GM23338 (cell line): Measurements from ENCODE around the gene ATXN7L2. TPM values are rescaled to one million over a fixed set of nuclear protein-coding genes. Genes with fewer than 3 reads are reported as not detected.

ENCODE experiments used
- ATAC-seq: fragments of 200-7000 bp; cut with Tn5 transposase; 3 replicates; pipeline ENCODE4 v1.9.1; 2020
- DNase-seq: peaks from one replicate; pipeline ENCODE4 v3.0.0-alpha.2; 2015; ENCODE audit warnings: low spot score
- H2AFZ ChIP-seq: fragments of 200-600 bp; sonication (generic); 2 replicates; pipeline ENCODE4 v1.8.0; 2016; ENCODE audit warnings: antibody characterized with exemption, mild to moderate bottlenecking, moderate library complexity
- H3F3A ChIP-seq: fragments of 200-600 bp; sonication (generic); replicated peaks from 2 replicates; pipeline ENCODE4 v1.8.0; 2017; ENCODE audit warnings: antibody characterized with exemption, mixed run types, low read depth
- H3K27ac ChIP-seq: fragments of 200-600 bp; sonication (generic); 2 replicates; pipeline ENCODE4 v1.6.1; 2016; ENCODE audit warnings: low read depth
- H3K27me3 ChIP-seq: fragments of 200-600 bp; sonication (generic); 2 replicates; pipeline ENCODE4 v1.8.0; 2016; ENCODE audit warnings: mild to moderate bottlenecking, mixed run types, moderate library complexity; ENCODE audit not compliant: insufficient read depth
- H3K36me3 ChIP-seq: fragments of 200-600 bp; sonication (generic); 2 replicates; pipeline ENCODE4 v1.8.0; 2016; ENCODE audit warnings: mild to moderate bottlenecking; ENCODE audit not compliant: insufficient read depth
- H3K4me1 ChIP-seq: fragments of 200-600 bp; sonication (generic); 2 replicates; pipeline ENCODE4 v1.8.0; 2016; ENCODE audit warnings: mild to moderate bottlenecking, moderate library complexity; ENCODE audit not compliant: insufficient read depth
- H3K4me2 ChIP-seq: fragments of 200-600 bp; sonication (generic); 2 replicates; pipeline ENCODE4 v1.7.1; 2017; ENCODE audit warnings: mixed run types
- H3K4me3 ChIP-seq: fragments of 200-600 bp; sonication (generic); 2 replicates; pipeline ENCODE4 v1.6.1; 2016; ENCODE audit warnings: mixed run types
- H3K79me2 ChIP-seq: fragments of 200-600 bp; sonication (generic); replicated peaks from 2 replicates; pipeline ENCODE4 v1.8.0; 2017; ENCODE audit warnings: mild to moderate bottlenecking; ENCODE audit not compliant: insufficient read depth
- H3K9me2 ChIP-seq: fragments of 200-600 bp; sonication (generic); 2 replicates; pipeline ENCODE4 v1.8.0; 2017; ENCODE audit not compliant: insufficient read depth
- H4K20me1 ChIP-seq: fragments of 200-600 bp; sonication (generic); replicated peaks from 2 replicates; pipeline ENCODE4 v1.8.0; 2017; ENCODE audit warnings: mild to moderate bottlenecking; ENCODE audit not compliant: insufficient read depth
- H3K27ac Mint-ChIP-seq: 2 replicates; pipeline ENCODE4 v1.8.0; 2020; ENCODE audit warnings: inconsistent platforms, mild to moderate bottlenecking, moderate library complexity, mixed read lengths
- H3K27me3 Mint-ChIP-seq: 3 replicates; pipeline ENCODE4 v1.8.0; 2022; ENCODE audit warnings: low read depth, mild to moderate bottlenecking, moderate library complexity, mixed read lengths, inconsistent platforms; ENCODE audit not compliant: insufficient read depth, poor library complexity
- H3K36me3 Mint-ChIP-seq: 3 replicates; pipeline ENCODE4 v1.8.0; 2021; ENCODE audit warnings: low read depth, mild to moderate bottlenecking, inconsistent platforms, moderate library complexity, mixed read lengths
- H3K4me1 Mint-ChIP-seq: 3 replicates; pipeline ENCODE4 v1.8.0; 2020; ENCODE audit warnings: mild to moderate bottlenecking, inconsistent platforms, mixed read lengths
- H3K4me3 Mint-ChIP-seq: 3 replicates; pipeline ENCODE4 v1.8.0; 2021; ENCODE audit warnings: moderate library complexity, mild to moderate bottlenecking, inconsistent platforms, mixed read lengths
- H3K9me3 Mint-ChIP-seq: 3 replicates; pipeline ENCODE4 v1.8.0; 2020; ENCODE audit warnings: moderate library complexity, mild to moderate bottlenecking, inconsistent platforms, mixed read lengths
- CREB1 ChIP-seq: fragments of 250-450 bp; sonication (Bioruptor Pico); IDR thresholded peaks from 2 replicates; pipeline ENCODE4 v1.5.0; 2020; ENCODE audit warnings: low read depth, mild to moderate bottlenecking, moderate library complexity
- EZH2 ChIP-seq: fragments of 200-600 bp; sonication (generic); IDR thresholded peaks from one replicate; pipeline ENCODE4 v1.8.0; 2017; ENCODE audit warnings: antibody characterized with exemption, mild to moderate bottlenecking, low read depth; ENCODE audit not compliant: unreplicated experiment
- EZH2phosphoT487 ChIP-seq: fragments of 200-600 bp; sonication (generic); IDR thresholded peaks from one replicate; pipeline ENCODE4 v1.8.1; 2018; ENCODE audit warnings: antibody characterized with exemption; ENCODE audit not compliant: unreplicated experiment
- JUNB ChIP-seq: IDR thresholded peaks from one replicate; pipeline ENCODE4 v1.6.1; 2016; ENCODE audit warnings: antibody characterized with exemption; ENCODE audit not compliant: unreplicated experiment
- NANOG ChIP-seq: IDR thresholded peaks from 2 replicates; pipeline ENCODE4 v1.6.1; 2016; ENCODE audit warnings: antibody characterized with exemption, borderline replicate concordance
- POLR2AphosphoS5 ChIP-seq: IDR thresholded peaks from 2 replicates; pipeline ENCODE4 v1.6.1; 2016; ENCODE audit warnings: antibody characterized with exemption, low read depth
- STAT1 ChIP-seq: IDR thresholded peaks from one replicate; pipeline ENCODE4 v1.6.1; 2016; ENCODE audit warnings: antibody characterized with exemption; ENCODE audit not compliant: unreplicated experiment
- ZNF114 ChIP-seq: fragments of 250-450 bp; sonication (Bioruptor Pico); IDR thresholded peaks from 2 replicates; pipeline ENCODE4 v1.5.0; 2020; ENCODE audit warnings: mild to moderate bottlenecking, moderate library complexity
- ZNF331 ChIP-seq: fragments of 250-450 bp; sonication (Bioruptor Pico); IDR thresholded peaks from 2 replicates; pipeline ENCODE4 v1.5.0; 2020; ENCODE audit warnings: low read depth, mild to moderate bottlenecking, moderate library complexity
- polyA plus RNA-seq: library from polyadenylated mRNA; unstranded; fragments of >200 nt; fragmentation: Nextera tagmentation; extraction: Ambion mirVana; gene quantifications from 2 replicates; pipeline ENCODE4 v1.2.1, GENCODE V29; 2016
- total RNA-seq: library from RNA; depleted of rRNA; stranded (reverse); fragments of >200 nt; shearing (Covaris generic); gene quantifications from 2 replicates; pipeline ENCODE4 v1.2.3, GENCODE V29; 2014
- TF ChIP-seq, protein P1 (sequence below), 2 experiments: fragments of 200-600 bp in 1 of 2; sonication (generic) in 1 of 2; conservative IDR thresholded peaks; 2 replicates each; pipeline versions ENCODE4 v1.5.1 to v1.6.1; 2016 to 2017; ENCODE audit warnings: antibody characterized with exemption in 2 of 2, low read depth in 2 of 2, mild to moderate bottlenecking in 2 of 2, moderate library complexity in 1 of 2
- TF ChIP-seq, protein P2 (sequence below): IDR thresholded peaks from 2 replicates; pipeline ENCODE4 v1.6.1; 2016; ENCODE audit warnings: antibody characterized with exemption

The ATXN7L2 gene
- total and polyA plus RNA-seq, 2 experiments from 2014 or later = 8.0 to 9.9 TPM

DNA sequence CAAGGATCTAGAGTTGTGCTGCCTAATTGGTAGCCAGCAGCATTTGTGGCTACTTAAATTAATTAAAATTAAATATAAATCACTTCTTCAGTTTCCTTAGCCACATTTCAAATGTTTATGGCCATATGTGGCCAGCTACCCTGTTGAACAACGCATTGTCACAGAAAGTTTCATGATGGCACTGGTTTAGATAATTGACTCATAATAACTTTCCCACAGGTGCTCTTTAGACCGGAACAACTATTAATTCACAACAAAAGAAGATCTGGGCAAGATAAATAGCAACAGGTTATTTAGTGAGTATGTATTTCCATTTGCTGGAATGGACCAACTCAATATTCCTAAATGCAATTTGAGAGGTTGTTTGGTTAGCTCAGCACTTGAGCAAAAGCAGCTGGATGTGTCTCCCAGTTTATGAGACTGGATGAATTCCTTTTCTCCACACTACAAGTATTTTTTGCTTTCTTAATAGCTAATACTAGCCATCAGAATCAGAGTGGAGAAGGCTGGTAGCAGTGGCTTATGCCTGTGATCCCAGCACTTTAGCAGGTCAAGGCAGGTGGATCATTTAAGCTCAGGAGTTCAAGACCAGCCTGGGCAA lies 29.5 kb downstream of the ATXN7L2 start:
- ATAC-seq (no peak), DNase-seq (no peak)
- no peaks in the 10 kb centered on the region for H3F3A ChIP-seq
- no peaks in the 10 kb centered on the region for H3K9me3 Mint-ChIP-seq
- no peak overlapping the region for H3K4me3 ChIP-seq
- no peaks in the 10 kb centered on the region for H3K79me2 ChIP-seq
- H2AFZ ChIP-seq = no peak overlapping the region
- H4K20me1 ChIP-seq = no peaks in the 10 kb centered on the region
- H3K9me2 ChIP-seq = no peaks in the 10 kb centered on the region
- H3K4me3 Mint-ChIP-seq = no peak overlapping the region
- no peaks in the 10 kb centered on the region for H3K36me3 ChIP-seq
- no peak for TF ChIP-seq NANOG
- TF ChIP-seq ZNF114 (CRISPR knock-in tag) = no peak
- TF ChIP-seq, protein P1, sequence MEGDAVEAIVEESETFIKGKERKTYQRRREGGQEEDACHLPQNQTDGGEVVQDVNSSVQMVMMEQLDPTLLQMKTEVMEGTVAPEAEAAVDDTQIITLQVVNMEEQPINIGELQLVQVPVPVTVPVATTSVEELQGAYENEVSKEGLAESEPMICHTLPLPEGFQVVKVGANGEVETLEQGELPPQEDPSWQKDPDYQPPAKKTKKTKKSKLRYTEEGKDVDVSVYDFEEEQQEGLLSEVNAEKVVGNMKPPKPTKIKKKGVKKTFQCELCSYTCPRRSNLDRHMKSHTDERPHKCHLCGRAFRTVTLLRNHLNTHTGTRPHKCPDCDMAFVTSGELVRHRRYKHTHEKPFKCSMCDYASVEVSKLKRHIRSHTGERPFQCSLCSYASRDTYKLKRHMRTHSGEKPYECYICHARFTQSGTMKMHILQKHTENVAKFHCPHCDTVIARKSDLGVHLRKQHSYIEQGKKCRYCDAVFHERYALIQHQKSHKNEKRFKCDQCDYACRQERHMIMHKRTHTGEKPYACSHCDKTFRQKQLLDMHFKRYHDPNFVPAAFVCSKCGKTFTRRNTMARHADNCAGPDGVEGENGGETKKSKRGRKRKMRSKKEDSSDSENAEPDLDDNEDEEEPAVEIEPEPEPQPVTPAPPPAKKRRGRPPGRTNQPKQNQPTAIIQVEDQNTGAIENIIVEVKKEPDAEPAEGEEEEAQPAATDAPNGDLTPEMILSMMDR (conservative IDR thresholded peaks at IDR 0.05; ENCODE audit: low read depth in 2 of 2) = no peak
- no peak for TF ChIP-seq EZH2
- no peak for TF ChIP-seq POLR2AphosphoS5
- TF ChIP-seq EZH2phosphoT487 = no peak
- no peak for TF ChIP-seq JUNB
- TF ChIP-seq CREB1 (CRISPR knock-in tag) = no peak
- TF ChIP-seq ZNF331 (CRISPR knock-in tag) = no peak
- H3K27me3 Mint-ChIP-seq = peaks cover 12% of the 10 kb centered on the region
- no peak overlapping the region for H3K4me2 ChIP-seq
- H3K36me3 Mint-ChIP-seq = no peaks in the 10 kb centered on the region; the same call in 2 of the 3 replicates
- H3K27ac Mint-ChIP-seq = no peak overlapping the region
- H3K27me3 ChIP-seq = peaks cover 32% of the 10 kb centered on the region
- peaks cover 11% of the 10 kb centered on the region for H3K4me1 Mint-ChIP-seq
- no peak overlapping the region for H3K27ac ChIP-seq
- peaks cover 7% of the 10 kb centered on the region; the same call in 1 of the 2 replicates for H3K4me1 ChIP-seq

DNA sequence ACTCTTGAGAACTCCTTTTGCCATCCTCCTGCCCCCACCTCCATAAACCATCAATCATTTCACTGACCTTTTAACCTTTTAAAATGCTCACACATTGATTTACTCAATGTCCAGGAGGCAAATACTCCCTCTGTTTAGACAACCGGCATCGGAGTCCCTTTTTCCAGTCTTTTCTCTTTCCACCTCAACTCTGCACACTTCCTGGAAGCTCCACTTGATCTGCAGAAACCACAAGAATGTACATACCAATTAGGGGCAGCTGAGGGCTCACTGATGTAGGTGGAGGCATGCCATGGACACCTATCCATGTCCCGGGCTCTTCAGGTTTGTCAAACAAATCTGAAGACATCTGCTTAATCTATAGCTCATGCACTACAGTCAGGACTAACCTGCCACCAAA lies 31.1 kb downstream of the ATXN7L2 start:
- H3K4me1 Mint-ChIP-seq = peaks cover 5% of the 10 kb centered on the region
- TF ChIP-seq STAT1 (no peak), CREB1 (CRISPR knock-in tag) (no peak), ZNF331 (CRISPR knock-in tag) (no peak), EZH2 (no peak), POLR2AphosphoS5 (no peak)
- TF ChIP-seq, protein P1 (conservative IDR thresholded peaks at IDR 0.05; ENCODE audit: low read depth in 2 of 2) = no peak
- TF ChIP-seq, protein P2, sequence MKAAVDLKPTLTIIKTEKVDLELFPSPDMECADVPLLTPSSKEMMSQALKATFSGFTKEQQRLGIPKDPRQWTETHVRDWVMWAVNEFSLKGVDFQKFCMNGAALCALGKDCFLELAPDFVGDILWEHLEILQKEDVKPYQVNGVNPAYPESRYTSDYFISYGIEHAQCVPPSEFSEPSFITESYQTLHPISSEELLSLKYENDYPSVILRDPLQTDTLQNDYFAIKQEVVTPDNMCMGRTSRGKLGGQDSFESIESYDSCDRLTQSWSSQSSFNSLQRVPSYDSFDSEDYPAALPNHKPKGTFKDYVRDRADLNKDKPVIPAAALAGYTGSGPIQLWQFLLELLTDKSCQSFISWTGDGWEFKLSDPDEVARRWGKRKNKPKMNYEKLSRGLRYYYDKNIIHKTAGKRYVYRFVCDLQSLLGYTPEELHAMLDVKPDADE = no peak

More for the DNA sequence above, 31.1 kb downstream of the ATXN7L2 start:
- Histone ChIP-seq H3K4me3 (no peak overlapping the region), H3K36me3 (no peaks in the 10 kb centered on the region), H3K4me1 (peaks cover 7% of the 10 kb centered on the region; the same call in 1 of the 2 replicates), H3K27ac (no peak overlapping the region), H3F3A (no peaks in the 10 kb centered on the region), H3K9me2 (no peaks in the 10 kb centered on the region), H3K79me2 (no peaks in the 10 kb centered on the region), H4K20me1 (no peaks in the 10 kb centered on the region), H3K4me2 (no peak overlapping the region), H3K27me3 (peaks cover 23% of the 10 kb centered on the region), H2AFZ (no peak overlapping the region)
- H3K9me3 Mint-ChIP-seq = no peaks in the 10 kb centered on the region
- no peak overlapping the region for H3K27ac Mint-ChIP-seq
- no peak for ATAC-seq
- H3K36me3 Mint-ChIP-seq = no peaks in the 10 kb centered on the region
- no peak overlapping the region for H3K4me3 Mint-ChIP-seq
- DNase-seq = no peak
- H3K27me3 Mint-ChIP-seq = peaks cover 12% of the 10 kb centered on the region
